ENCODE measurements around the gene CEP20. TPM values are rescaled to one million over a fixed set of nuclear protein-coding genes. Genes with fewer than 3 reads are reported as not detected.
"Not testable (repeated sequence)": the region's sequence is repeated elsewhere in the genome, so short reads cannot be mapped to it uniquely, and the experiment has no call there.

Gene CEP20
- 54.7 and 70.1 TPM in 2 replicates for total RNA-seq (2022)
- Bru-seq, nascent RNA = percentile 89 among the genes with signal in this experiment
- percentile 96 among the genes with signal in this experiment for BruChase-seq, experiment 1, labeled RNA remaining after a 6-hour chase
- BruChase-seq, experiment 2, labeled RNA remaining after a 2-hour chase = percentile 93 among the genes with signal in this experiment
- long read RNA-seq, transcript FOPNL-207 (4 exons, 530 nt) = minor isoform, 7 of 266 reads
- long read RNA-seq, transcript FOPNL-201 (5 exons, 2,275 nt) = major isoform, 202 of 266 reads
- long read RNA-seq, transcript FOPNL-203 (4 exons, 851 nt) = minor isoform, 7 of 266 reads
- long read RNA-seq, transcript FOPNL-208 (4 exons, 565 nt) = minor isoform, 10 of 266 reads
- long read RNA-seq, partial matches to known transcripts = 10 of 266 reads
- long read RNA-seq, other reads (novel, unspliced or antisense) = 20 of 266 reads

GRCh38 chr16:15888072-15888976, at the start of gene CEP20:
Gene CEP20 (minus strand): TSS chr16:15888603. CDS start chr16:15888585, 18 bp downstream.
- DNase-seq (ENCODE audit: unreplicated experiment) = peak; percentile 99
- Mint-ChIP-seq H3K4me3 (ENCODE audit: unreplicated experiment) (peak within 1 kb of the TSS; percentile 94), H3K27me3 (ENCODE audit: insufficient read depth, unreplicated experiment) (no peaks in the 10 kb centered on the region), H3K36me3 (ENCODE audit: insufficient read depth, unreplicated experiment) (peaks cover 15% of the 10 kb centered on the region), H3K9me3 (ENCODE audit: unreplicated experiment) (no peaks in the 10 kb centered on the region), H3K4me1 (ENCODE audit: insufficient read depth, unreplicated experiment) (peaks cover 15% of the 10 kb centered on the region), H3K27ac (ENCODE audit: low read depth, unreplicated experiment) (peak within 1 kb of the TSS; percentile 91)
- TF ChIP-seq CTCF (IDR thresholded peaks at IDR 0.05; ENCODE audit: unreplicated experiment) = no peak
- intact Hi-C loops (cut with micrococcal nuclease) = no loop called here
- TSS peak; percentile 72 for BruUV-seq (replicated peaks)
- POLR2A ChIA-PET = interaction anchor here (0.6 to 4.8 kb wide), 26 partner anchors 9 to 246 kb away, joined by 3 to 97 read pairs (median 4); partner anchors contain the start of gene MARF1
- CTCF ChIA-PET = interaction anchor here (0.6 to 3.8 kb wide), 9 partner anchors 9 to 249 kb away, joined by 3 to 32 read pairs (median 3); no protein-coding TSS in a partner anchor

- POLR2A ChIA-PET = interaction anchor here (0.9 to 1.5 kb wide), 2 partner anchors 27 to 48 kb away, joined by 4 to 5 read pairs; partner anchors contain the start of gene CEP20
- H3K9me3 Mint-ChIP-seq (ENCODE audit: unreplicated experiment); H3K27me3 Mint-ChIP-seq (ENCODE audit: insufficient read depth, unreplicated experiment); H3K27ac Mint-ChIP-seq (ENCODE audit: low read depth, unreplicated experiment); DNase-seq (ENCODE audit: unreplicated experiment); BruUV-seq (replicated peaks); CTCF ChIA-PET; H3K4me1 Mint-ChIP-seq (ENCODE audit: insufficient read depth, unreplicated experiment); intact Hi-C loops (cut with micrococcal nuclease); H3K4me3 Mint-ChIP-seq (ENCODE audit: unreplicated experiment); H3K36me3 Mint-ChIP-seq (ENCODE audit: insufficient read depth, unreplicated experiment): not testable (repeated sequence)
Observed at GRCh38 chr16:15936809-15937208, 48.4 kb upstream of the CEP20 start.

- Mint-ChIP-seq H3K36me3 (ENCODE audit: insufficient read depth, unreplicated experiment) (no peaks in the 10 kb centered on the region), H3K27me3 (ENCODE audit: insufficient read depth, unreplicated experiment) (no peaks in the 10 kb centered on the region), H3K27ac (ENCODE audit: low read depth, unreplicated experiment) (no peak overlapping the region), H3K4me1 (ENCODE audit: insufficient read depth, unreplicated experiment) (peaks cover 6% of the 10 kb centered on the region), H3K9me3 (ENCODE audit: unreplicated experiment) (no peaks in the 10 kb centered on the region), H3K4me3 (ENCODE audit: unreplicated experiment) (no peak overlapping the region)
- intact Hi-C loops (cut with micrococcal nuclease) = no loop called here
- no peak for TF ChIP-seq CTCF (IDR thresholded peaks at IDR 0.05; ENCODE audit: unreplicated experiment)
- ChIA-PET CTCF (no interaction called here), POLR2A (interaction anchor here (1.0 kb wide), 2 partner anchors 14 to 35 kb away, joined by 3 to 5 read pairs; no protein-coding TSS in a partner anchor)
- no TSS peak for BruUV-seq (replicated peaks)
- no peak for DNase-seq (ENCODE audit: unreplicated experiment)
Observed at GRCh38 chr16:15934991-15935390, 46.6 kb upstream of the CEP20 start.

GRCh38 chr16:15933781-15934180, 45.4 kb upstream of the CEP20 start:
- Mint-ChIP-seq H3K9me3 (ENCODE audit: unreplicated experiment) (no peaks in the 10 kb centered on the region), H3K4me3 (ENCODE audit: unreplicated experiment) (no peak overlapping the region), H3K27me3 (ENCODE audit: insufficient read depth, unreplicated experiment) (no peaks in the 10 kb centered on the region), H3K27ac (ENCODE audit: low read depth, unreplicated experiment) (no peak overlapping the region), H3K4me1 (ENCODE audit: insufficient read depth, unreplicated experiment) (peaks cover 7% of the 10 kb centered on the region), H3K36me3 (ENCODE audit: insufficient read depth, unreplicated experiment) (no peaks in the 10 kb centered on the region)
- ChIA-PET CTCF (interaction anchor here (0.6 to 1.0 kb wide), 4 partner anchors 14 to 417 kb away, joined by 3 to 5 read pairs (median 4); no protein-coding TSS in a partner anchor), POLR2A (interaction anchor here (1.0 kb wide), 2 partner anchors 14 to 34 kb away, joined by 4 to 5 read pairs; no protein-coding TSS in a partner anchor)
- no peak for DNase-seq (ENCODE audit: unreplicated experiment)
- intact Hi-C loops (cut with micrococcal nuclease) = no loop called here
- BruUV-seq (replicated peaks) = no TSS peak
- TF ChIP-seq CTCF (IDR thresholded peaks at IDR 0.05; ENCODE audit: unreplicated experiment) = no peak

Measured in MCF 10A (cell line).